ENCODE measurements around the gene PTPN7. TPM values are rescaled to one million over a fixed set of nuclear protein-coding genes. Genes with fewer than 3 reads are reported as not detected.

Gene PTPN7
- total and polyA plus RNA-seq, 2 of the 13 experiments (the other 11 are each of a cell fraction or from before 2014, with no cell fraction given) = not detected

GRCh38 chr1:202189001-202189790 lies 28.8 kb upstream of the PTPN7 start (continued):
- TF ChIP-seq RBFOX2 (IDR thresholded peaks at IDR 0.05; ENCODE audit: low read depth, low read length) = no peak
- 0 out of 2 replicates have a peak, but pooled peaks have one; percentile 40 for TF ChIP-seq UBTF (CRISPR knock-in tag; IDR thresholded peaks at IDR 0.05)
- TF ChIP-seq ZBTB34 (CRISPR knock-in tag; IDR thresholded peaks at IDR 0.05) = 0 out of 2 replicates have a peak, but pooled peaks have one; percentile 23
- TF ChIP-seq PAF1 (CRISPR knock-in tag; IDR thresholded peaks at IDR 0.05) = no peak
- TF ChIP-seq ZNF383 (CRISPR knock-in tag; IDR thresholded peaks at IDR 0.05; ENCODE audit: borderline replicate concordance) = no peak
- no peak for TF ChIP-seq ZNF7 (CRISPR knock-in tag; IDR thresholded peaks at IDR 0.05)
- no peak for TF ChIP-seq ZNF484 (CRISPR knock-in tag; IDR thresholded peaks at IDR 0.05; ENCODE audit: borderline replicate concordance, low read depth)
- peak; percentile 71; the same call in 1 of the 2 replicates for TF ChIP-seq FOXC1 (CRISPR knock-in tag; IDR thresholded peaks at IDR 0.05; ENCODE audit: borderline replicate concordance)
- no peak for TF ChIP-seq ATRX (CRISPR knock-in tag; IDR thresholded peaks at IDR 0.05; ENCODE audit: borderline replicate concordance)
- peak; percentile 23; the same call in 1 of the 2 replicates for TF ChIP-seq RXRB (CRISPR knock-in tag; IDR thresholded peaks at IDR 0.05; ENCODE audit: borderline replicate concordance)
- no peak for TF ChIP-seq PCBP2 (optimal IDR thresholded peaks at IDR 0.05; ENCODE audit: low read depth, low read length, poor library complexity, severe bottlenecking)
- TF ChIP-seq ZNF816 (CRISPR knock-in tag; IDR thresholded peaks at IDR 0.05; ENCODE audit: borderline replicate concordance) = no peak
- TF ChIP-seq ZNF788 (CRISPR knock-in tag; IDR thresholded peaks at IDR 0.05; ENCODE audit: borderline replicate concordance) = 0 out of 2 replicates have a peak, but pooled peaks have one; percentile 38
- TF ChIP-seq, protein P1, sequence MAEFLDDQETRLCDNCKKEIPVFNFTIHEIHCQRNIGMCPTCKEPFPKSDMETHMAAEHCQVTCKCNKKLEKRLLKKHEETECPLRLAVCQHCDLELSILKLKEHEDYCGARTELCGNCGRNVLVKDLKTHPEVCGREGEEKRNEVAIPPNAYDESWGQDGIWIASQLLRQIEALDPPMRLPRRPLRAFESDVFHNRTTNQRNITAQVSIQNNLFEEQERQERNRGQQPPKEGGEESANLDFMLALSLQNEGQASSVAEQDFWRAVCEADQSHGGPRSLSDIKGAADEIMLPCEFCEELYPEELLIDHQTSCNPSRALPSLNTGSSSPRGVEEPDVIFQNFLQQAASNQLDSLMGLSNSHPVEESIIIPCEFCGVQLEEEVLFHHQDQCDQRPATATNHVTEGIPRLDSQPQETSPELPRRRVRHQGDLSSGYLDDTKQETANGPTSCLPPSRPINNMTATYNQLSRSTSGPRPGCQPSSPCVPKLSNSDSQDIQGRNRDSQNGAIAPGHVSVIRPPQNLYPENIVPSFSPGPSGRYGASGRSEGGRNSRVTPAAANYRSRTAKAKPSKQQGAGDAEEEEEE (CRISPR knock-in tag; IDR thresholded peaks at IDR 0.05; ENCODE audit: borderline replicate concordance) = no peak
- TF ChIP-seq ZFP62 (CRISPR knock-in tag; IDR thresholded peaks at IDR 0.05) = no peak
- TF ChIP-seq, protein P2, sequence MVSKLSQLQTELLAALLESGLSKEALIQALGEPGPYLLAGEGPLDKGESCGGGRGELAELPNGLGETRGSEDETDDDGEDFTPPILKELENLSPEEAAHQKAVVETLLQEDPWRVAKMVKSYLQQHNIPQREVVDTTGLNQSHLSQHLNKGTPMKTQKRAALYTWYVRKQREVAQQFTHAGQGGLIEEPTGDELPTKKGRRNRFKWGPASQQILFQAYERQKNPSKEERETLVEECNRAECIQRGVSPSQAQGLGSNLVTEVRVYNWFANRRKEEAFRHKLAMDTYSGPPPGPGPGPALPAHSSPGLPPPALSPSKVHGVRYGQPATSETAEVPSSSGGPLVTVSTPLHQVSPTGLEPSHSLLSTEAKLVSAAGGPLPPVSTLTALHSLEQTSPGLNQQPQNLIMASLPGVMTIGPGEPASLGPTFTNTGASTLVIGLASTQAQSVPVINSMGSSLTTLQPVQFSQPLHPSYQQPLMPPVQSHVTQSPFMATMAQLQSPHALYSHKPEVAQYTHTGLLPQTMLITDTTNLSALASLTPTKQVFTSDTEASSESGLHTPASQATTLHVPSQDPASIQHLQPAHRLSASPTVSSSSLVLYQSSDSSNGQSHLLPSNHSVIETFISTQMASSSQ (IDR thresholded peaks at IDR 0.05; ENCODE audit: low read depth) = no peak
- TF ChIP-seq, protein P2 (CRISPR knock-in tag; IDR thresholded peaks at IDR 0.05; ENCODE audit: borderline replicate concordance) = 0 out of 2 replicates have a peak, but pooled peaks have one; percentile 14
- TF ChIP-seq KLF15 (CRISPR knock-in tag; IDR thresholded peaks at IDR 0.05; ENCODE audit: borderline replicate concordance) = no peak
- no peak for TF ChIP-seq KLF12 (CRISPR knock-in tag; IDR thresholded peaks at IDR 0.05; ENCODE audit: borderline replicate concordance)
